Muscle of leg (tissue), 11 donors: ENCODE data around the gene C19orf12. TPM values are rescaled to one million over a fixed set of nuclear protein-coding genes. Genes with fewer than 3 reads are reported as not detected.

ENCODE experiments used
- DNase-seq: peaks from one replicate; pipeline ENCODE4 v3.0.0; 2013
- H3K27ac ChIP-seq: one replicate; pipeline ENCODE4 v1.5.1; 2013; ENCODE audit warnings: mild to moderate bottlenecking, low read length, control low read depth
- H3K27me3 ChIP-seq: one replicate; pipeline ENCODE4 v1.6.1; 2013; ENCODE audit warnings: low read length; ENCODE audit not compliant: control insufficient read depth, insufficient read depth
- H3K36me3 ChIP-seq: one replicate; pipeline ENCODE4 v1.6.1; 2013; ENCODE audit warnings: low read length; ENCODE audit not compliant: control insufficient read depth, insufficient read depth
- H3K4me1 ChIP-seq: one replicate; pipeline ENCODE4 v1.6.1; 2013; ENCODE audit warnings: low read length; ENCODE audit not compliant: control insufficient read depth, insufficient read depth
- H3K4me3 ChIP-seq: one replicate; pipeline ENCODE4 v1.5.1; 2013; ENCODE audit warnings: low read length, control low read depth
- H3K9me3 ChIP-seq: replicated peaks from 2 replicates; pipeline ENCODE4 v1.6.1; 2013; ENCODE audit warnings: low read depth, low read length; ENCODE audit not compliant: control insufficient read depth
- WGBS: methylation state at CpG from one replicate; pipeline ENCODE4 v1.1.5; 2013; ENCODE audit warnings: missing lambda C conversion rate; ENCODE audit not compliant: insufficient coverage; 5-methylcytosine and 5-hydroxymethylcytosine counted together
- polyA plus RNA-seq, 8 donors: library from polyadenylated mRNA; unstranded; fragments of 120-200 nt; gene quantifications; one replicate each; pipeline versions ENCODE4 v1.2.1 to v1.2.3, GENCODE V29; 2013; ENCODE audit warnings: inconsistent platforms in 1 of 8, low replicate concordance in 1 of 8; ENCODE audit not compliant: insufficient read length in 8 of 8, insufficient read depth in 1 of 8
- total RNA-seq: library from RNA; stranded (reverse); fragments of 120-200 nt; gene quantifications from one replicate; pipeline ENCODE4 v1.2.4, GENCODE V29; 2013

C19orf12 gene
- total and polyA plus RNA-seq, 9 donors, result 21.6 to 28.7 (median 25.6) TPM

- Histone ChIP-seq H3K36me3 (no peaks in the 10 kb centered on the region), H3K9me3 (peaks cover 3% of the 10 kb centered on the region), H3K27me3 (no peaks in the 10 kb centered on the region), H3K27ac (peak overlapping the region; percentile 37), H3K4me1 (peaks cover 17% of the 10 kb centered on the region), H3K4me3 (no peak overlapping the region)
- DNase-seq, result peak; percentile 83
- WGBS, result 65% methylated on average over 11 of the region's 17 CpGs
These were observed 27.7 kb downstream of the C19orf12 start for GRCh38 chr19:29687244-29687896.

GRCh38 chr19:29686285-29686805 lies 28.7 kb downstream of the C19orf12 start:
- Histone ChIP-seq H3K4me1 (peaks cover 26% of the 10 kb centered on the region), H3K4me3 (no peak overlapping the region), H3K36me3 (no peaks in the 10 kb centered on the region), H3K27ac (no peak overlapping the region), H3K27me3 (no peaks in the 10 kb centered on the region), H3K9me3 (peaks cover 3% of the 10 kb centered on the region)
- no peak for DNase-seq
- 90% methylated on average over 8 of the region's 8 CpGs for WGBS

DNA sequence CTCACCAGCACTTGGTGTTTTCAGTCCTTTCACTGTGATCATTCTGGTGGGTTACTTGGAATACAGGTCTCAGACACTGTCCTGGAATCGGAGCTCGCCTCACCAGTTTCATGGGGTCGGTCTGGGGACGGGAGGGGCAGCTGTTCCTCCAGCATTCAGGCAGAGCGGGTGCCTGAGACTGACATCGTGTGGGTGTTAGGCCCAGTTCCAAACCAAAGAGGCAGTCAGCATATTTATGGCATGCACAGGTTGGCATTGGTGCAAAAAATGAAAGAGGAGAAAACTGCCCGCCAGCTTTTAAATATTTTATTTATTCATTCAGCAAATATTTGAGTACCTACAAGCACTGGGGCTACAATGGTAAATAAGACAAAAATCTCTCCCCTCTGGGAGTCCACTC lies 29.7 kb downstream of the C19orf12 start:
- Histone ChIP-seq H3K9me3 (no peaks in the 10 kb centered on the region), H3K4me1 (peaks cover 37% of the 10 kb centered on the region), H3K36me3 (no peaks in the 10 kb centered on the region), H3K27ac (no peak overlapping the region), H3K4me3 (no peak overlapping the region), H3K27me3 (no peaks in the 10 kb centered on the region)
- 84% methylated on average over 6 of the region's 7 CpGs for WGBS
- no peak for DNase-seq

GRCh38 chr19:29683009-29683408 lies 32.1 kb downstream of the C19orf12 start:
- WGBS, result 85% methylated on average over 5 of the region's 10 CpGs
- H3K9me3 ChIP-seq, result no peaks in the 10 kb centered on the region
- no peaks in the 10 kb centered on the region for H3K36me3 ChIP-seq
- no peak overlapping the region for H3K4me3 ChIP-seq
- no peaks in the 10 kb centered on the region for H3K27me3 ChIP-seq
- no peak overlapping the region for H3K27ac ChIP-seq
- H3K4me1 ChIP-seq, result peaks cover 56% of the 10 kb centered on the region
- DNase-seq, result no peak

GRCh38 chr19:29682236-29682895 lies 32.7 kb downstream of the C19orf12 start:
- Histone ChIP-seq H3K36me3 (no peaks in the 10 kb centered on the region), H3K9me3 (no peaks in the 10 kb centered on the region), H3K4me3 (no peak overlapping the region), H3K27me3 (no peaks in the 10 kb centered on the region), H3K4me1 (peaks cover 59% of the 10 kb centered on the region), H3K27ac (peak overlapping the region; percentile 78)
- 88% methylated on average over 12 of the region's 16 CpGs for WGBS
- DNase-seq, result no peak

GRCh38 chr19:29681422-29682235 lies 33.4 kb downstream of the C19orf12 start:
- WGBS, result 63% methylated on average over 6 of the region's 13 CpGs
- Histone ChIP-seq H3K27ac (peak overlapping the region; percentile 78), H3K36me3 (no peaks in the 10 kb centered on the region), H3K4me3 (no peak overlapping the region), H3K4me1 (peaks cover 61% of the 10 kb centered on the region), H3K9me3 (no peaks in the 10 kb centered on the region), H3K27me3 (no peaks in the 10 kb centered on the region)
- DNase-seq, result peak; percentile 87

DNA sequence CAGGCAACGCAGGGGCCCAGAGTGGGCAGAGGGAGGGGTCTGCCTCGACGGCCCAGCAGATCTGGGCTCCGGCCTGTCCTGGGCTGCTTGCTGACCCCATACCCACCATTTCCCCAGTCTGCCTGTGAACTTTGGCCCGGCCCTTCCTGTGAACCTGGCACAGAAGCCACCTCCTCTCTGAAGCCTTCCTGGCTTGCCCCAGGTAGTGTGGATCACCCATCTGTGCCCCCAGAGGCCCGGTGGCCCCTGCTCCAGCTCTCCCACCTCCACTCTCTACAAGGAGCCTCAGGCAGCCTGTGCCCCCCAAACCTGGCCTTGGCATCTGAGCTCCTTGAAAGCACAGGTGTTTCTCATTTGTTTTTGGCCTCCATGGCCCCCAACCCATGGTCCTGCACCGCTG lies 34.1 kb downstream of the C19orf12 start:
- H3K9me3 ChIP-seq, result no peaks in the 10 kb centered on the region
- H3K27me3 ChIP-seq, result no peaks in the 10 kb centered on the region
- no peaks in the 10 kb centered on the region for H3K36me3 ChIP-seq
- no peak for DNase-seq
- no peak overlapping the region for H3K4me3 ChIP-seq
- H3K4me1 ChIP-seq, result peaks cover 62% of the 10 kb centered on the region
- 81% methylated on average over 6 of the region's 7 CpGs for WGBS
- H3K27ac ChIP-seq, result peak overlapping the region; percentile 63

GRCh38 chr19:29680447-29680846 lies 34.6 kb downstream of the C19orf12 start:
- WGBS, result 59% methylated on average over 6 of the region's 12 CpGs
- DNase-seq, result no peak
- peaks cover 62% of the 10 kb centered on the region for H3K4me1 ChIP-seq

GRCh38 chr19:29679598-29680210 lies 35.4 kb downstream of the C19orf12 start:
- peaks cover 60% of the 10 kb centered on the region for H3K4me1 ChIP-seq
- no peaks in the 10 kb centered on the region for H3K27me3 ChIP-seq
- no peaks in the 10 kb centered on the region for H3K9me3 ChIP-seq
- no peak overlapping the region for H3K4me3 ChIP-seq
- WGBS, result 88% methylated on average over 9 of the region's 9 CpGs
- peaks cover under 1% of the 10 kb centered on the region for H3K36me3 ChIP-seq
- no peak overlapping the region for H3K27ac ChIP-seq
- no peak for DNase-seq

More at GRCh38 chr19:29680447-29680846, 34.6 kb downstream of the C19orf12 start:
- Histone ChIP-seq H3K4me3 (no peak overlapping the region), H3K9me3 (no peaks in the 10 kb centered on the region), H3K27ac (peak overlapping the region; percentile 20), H3K27me3 (no peaks in the 10 kb centered on the region), H3K36me3 (no peaks in the 10 kb centered on the region)
